ENCODE data around the gene TRIM33. TPM values are rescaled to one million over a fixed set of nuclear protein-coding genes. Genes with fewer than 3 reads are reported as not detected.
"Not testable (repeated sequence)": the region's sequence is repeated elsewhere in the genome, so short reads cannot be mapped to it uniquely, and the experiment has no call there.

Gene TRIM33
- total RNA-seq, 4 donors from 2014 or later: 37.5 to 48.6 (median 41.1) TPM

DNA sequence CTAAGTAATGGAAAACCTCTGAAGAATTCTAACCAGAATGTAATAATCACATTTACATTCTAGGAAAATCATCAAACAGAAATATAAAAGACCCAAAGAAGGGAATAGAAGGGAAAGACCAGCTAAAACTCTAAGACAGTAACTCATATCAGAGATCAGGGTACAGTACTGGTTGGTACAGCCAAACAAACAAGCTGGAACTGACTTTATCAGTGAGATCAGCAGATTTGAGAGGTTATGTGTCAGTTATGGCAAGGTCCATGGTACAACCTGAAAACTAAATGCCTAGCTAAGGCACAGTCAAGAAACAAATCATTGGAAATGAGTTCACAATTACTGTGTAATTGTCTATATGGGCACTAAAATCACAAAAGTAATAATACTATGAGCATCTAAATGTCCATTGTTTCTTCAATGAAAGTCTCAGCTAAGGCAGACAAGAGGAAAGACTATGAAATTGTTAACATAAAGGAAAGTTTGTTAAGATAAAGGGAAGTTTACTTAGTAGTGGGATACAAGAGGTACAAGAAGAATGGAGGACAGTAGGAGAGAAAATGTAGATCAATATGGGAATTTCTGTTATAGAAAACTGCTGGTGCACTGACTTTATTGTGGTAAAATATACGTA lies 75.8 kb downstream of the TRIM33 start:
- intact Hi-C loops (cut with DNase I; ENCODE audit: low total_unique reads): no loop called here
- 90 to 98% methylated on average over 1 of the region's 1 CpG for WGBS, 2 donors
- DNase-seq (ENCODE audit: low spot score in 2 of 2): no peak
- no peak overlapping the region for H3K4me3 ChIP-seq (ENCODE audit: low read depth, poor library complexity, severe bottlenecking)
- TF ChIP-seq, protein P1, sequence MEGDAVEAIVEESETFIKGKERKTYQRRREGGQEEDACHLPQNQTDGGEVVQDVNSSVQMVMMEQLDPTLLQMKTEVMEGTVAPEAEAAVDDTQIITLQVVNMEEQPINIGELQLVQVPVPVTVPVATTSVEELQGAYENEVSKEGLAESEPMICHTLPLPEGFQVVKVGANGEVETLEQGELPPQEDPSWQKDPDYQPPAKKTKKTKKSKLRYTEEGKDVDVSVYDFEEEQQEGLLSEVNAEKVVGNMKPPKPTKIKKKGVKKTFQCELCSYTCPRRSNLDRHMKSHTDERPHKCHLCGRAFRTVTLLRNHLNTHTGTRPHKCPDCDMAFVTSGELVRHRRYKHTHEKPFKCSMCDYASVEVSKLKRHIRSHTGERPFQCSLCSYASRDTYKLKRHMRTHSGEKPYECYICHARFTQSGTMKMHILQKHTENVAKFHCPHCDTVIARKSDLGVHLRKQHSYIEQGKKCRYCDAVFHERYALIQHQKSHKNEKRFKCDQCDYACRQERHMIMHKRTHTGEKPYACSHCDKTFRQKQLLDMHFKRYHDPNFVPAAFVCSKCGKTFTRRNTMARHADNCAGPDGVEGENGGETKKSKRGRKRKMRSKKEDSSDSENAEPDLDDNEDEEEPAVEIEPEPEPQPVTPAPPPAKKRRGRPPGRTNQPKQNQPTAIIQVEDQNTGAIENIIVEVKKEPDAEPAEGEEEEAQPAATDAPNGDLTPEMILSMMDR (IDR thresholded peaks at IDR 0.05): no peak
- TF ChIP-seq POLR2A (IDR thresholded peaks at IDR 0.05): no peak

DNA sequence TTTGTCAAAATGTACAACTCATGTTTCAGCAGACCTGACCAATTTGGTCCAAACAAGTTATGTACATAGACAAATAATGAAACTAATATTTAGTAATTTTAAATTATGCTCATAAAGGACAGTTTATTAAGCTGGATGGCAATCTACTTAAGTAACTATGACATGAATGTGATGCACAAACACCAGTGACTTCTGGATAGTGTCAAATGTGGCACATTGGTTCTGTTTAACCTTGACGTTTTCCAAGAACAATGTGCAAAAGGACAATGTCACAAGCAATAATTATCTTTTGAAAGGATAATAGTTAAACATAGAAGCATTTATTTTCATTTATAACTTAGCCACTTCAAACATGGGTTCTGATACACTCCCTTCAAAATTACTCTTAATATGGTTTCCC lies 80.0 kb downstream of the TRIM33 start:
- TF ChIP-seq, protein P1 (IDR thresholded peaks at IDR 0.05): no peak
- no peak for TF ChIP-seq POLR2A (IDR thresholded peaks at IDR 0.05)
- whole genome bisulfite sequencing, 2 donors: 74 to 80% methylated on average over 1 of the region's 1 CpG
- DNase-seq (ENCODE audit: low spot score in 2 of 2): no peak
- intact Hi-C loops (cut with DNase I; ENCODE audit: low total_unique reads): no loop called here
- no peak overlapping the region for H3K4me3 ChIP-seq (ENCODE audit: low read depth, poor library complexity, severe bottlenecking)

DNA sequence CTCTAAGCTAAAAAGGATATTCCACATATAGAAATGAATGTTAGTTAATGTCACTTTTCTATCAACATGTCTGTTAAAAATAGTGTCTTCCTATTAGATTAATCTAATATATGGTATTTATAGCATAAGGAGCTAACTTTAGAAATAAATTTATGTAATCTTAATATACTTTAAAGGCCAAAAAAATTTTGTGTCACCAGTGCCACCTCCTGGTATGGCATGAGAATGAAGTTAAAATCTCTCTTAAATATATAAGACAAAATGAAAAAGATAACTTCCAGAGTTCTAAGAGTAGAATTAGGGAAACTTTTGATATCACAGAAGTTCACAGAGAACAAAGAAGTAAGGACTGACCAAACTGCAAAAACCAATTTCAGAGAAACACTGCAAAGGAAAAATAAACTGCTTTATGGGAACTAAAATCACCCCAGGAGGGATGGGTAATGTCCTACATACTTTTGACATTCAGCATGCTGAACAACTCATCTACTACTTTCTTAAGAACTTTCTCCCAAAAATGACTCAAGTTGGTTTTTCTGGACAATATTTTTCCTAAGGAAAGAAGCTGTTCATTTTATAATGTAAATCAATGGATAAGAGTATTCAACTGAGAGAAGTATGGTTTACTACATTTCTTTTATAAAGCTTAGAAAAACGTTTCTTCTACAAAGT lies 82.8 kb downstream of the TRIM33 start:
- intact Hi-C loops (cut with DNase I; ENCODE audit: low total_unique reads): no loop called here
- no peak for DNase-seq (ENCODE audit: low spot score in 2 of 2)
- no peak overlapping the region for H3K4me3 ChIP-seq (ENCODE audit: low read depth, poor library complexity, severe bottlenecking)
- 60 to 71% methylated on average over 1 of the region's 1 CpG for WGBS, 2 donors
- TF ChIP-seq, protein P1 (IDR thresholded peaks at IDR 0.05): no peak
- TF ChIP-seq POLR2A (IDR thresholded peaks at IDR 0.05): no peak

DNA sequence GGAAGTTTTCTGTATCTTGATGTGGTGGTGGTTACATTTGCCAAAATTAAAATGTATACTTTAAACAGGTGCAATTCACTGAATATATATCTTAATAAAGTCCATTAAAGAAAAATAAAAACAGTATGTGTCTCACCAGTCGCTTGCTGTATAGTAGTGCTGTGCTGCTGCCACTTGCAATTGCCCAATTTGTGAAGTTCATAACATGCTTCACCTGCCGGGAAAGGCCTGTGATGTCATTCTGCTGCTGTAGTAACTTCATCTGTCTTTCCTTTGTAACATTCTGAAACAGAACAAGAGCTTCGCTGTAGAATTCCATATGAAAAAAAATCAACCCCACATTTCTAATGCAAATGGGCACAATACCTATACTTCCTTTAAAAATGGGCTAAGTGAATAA lies 83.4 kb downstream of the TRIM33 start:
- 89 to 93% methylated on average over 3 of the region's 3 CpGs for WGBS, 2 donors
- no peak for DNase-seq (ENCODE audit: low spot score in 2 of 2)

DNA sequence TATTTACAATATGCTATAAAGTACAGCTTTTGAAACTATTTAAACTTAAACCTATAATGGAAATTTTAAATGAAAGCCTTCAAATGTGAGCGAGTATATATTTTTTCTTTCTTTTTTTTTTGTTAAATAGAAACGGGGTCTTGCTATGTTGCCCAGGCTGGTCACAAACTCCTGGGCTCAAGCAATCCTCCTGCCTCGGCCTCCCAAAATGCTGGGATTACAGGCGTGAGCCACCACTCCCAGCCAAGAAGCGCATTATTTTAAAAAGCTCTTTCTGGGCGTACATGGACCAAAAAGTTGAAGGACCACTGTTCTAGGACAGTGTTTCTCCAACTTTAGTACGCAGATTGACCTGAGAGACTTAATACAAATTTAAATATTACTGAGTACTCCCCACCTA lies 87.5 kb downstream of the TRIM33 start:
- no peak for DNase-seq (ENCODE audit: low spot score in 2 of 2)
- intact Hi-C loops (cut with DNase I; ENCODE audit: low total_unique reads): loop anchor here (5.0 kb wide), 1 partner anchor 611 kb away; the partner anchor contains the start of gene RSBN1
- WGBS, 2 donors: 95 to 97% methylated on average over 7 of the region's 7 CpGs
- TF ChIP-seq, protein P1 (IDR thresholded peaks at IDR 0.05): no peak
- no peak for TF ChIP-seq POLR2A (IDR thresholded peaks at IDR 0.05)
- no peak overlapping the region for H3K4me3 ChIP-seq (ENCODE audit: low read depth, poor library complexity, severe bottlenecking)

More for the DNA sequence above, 83.4 kb downstream of the TRIM33 start:
- intact Hi-C loops (cut with DNase I; ENCODE audit: low total_unique reads): no loop called here
- no peak overlapping the region for H3K4me3 ChIP-seq (ENCODE audit: low read depth, poor library complexity, severe bottlenecking)
- TF ChIP-seq, protein P1 (IDR thresholded peaks at IDR 0.05): no peak
- TF ChIP-seq POLR2A (IDR thresholded peaks at IDR 0.05): no peak

DNA sequence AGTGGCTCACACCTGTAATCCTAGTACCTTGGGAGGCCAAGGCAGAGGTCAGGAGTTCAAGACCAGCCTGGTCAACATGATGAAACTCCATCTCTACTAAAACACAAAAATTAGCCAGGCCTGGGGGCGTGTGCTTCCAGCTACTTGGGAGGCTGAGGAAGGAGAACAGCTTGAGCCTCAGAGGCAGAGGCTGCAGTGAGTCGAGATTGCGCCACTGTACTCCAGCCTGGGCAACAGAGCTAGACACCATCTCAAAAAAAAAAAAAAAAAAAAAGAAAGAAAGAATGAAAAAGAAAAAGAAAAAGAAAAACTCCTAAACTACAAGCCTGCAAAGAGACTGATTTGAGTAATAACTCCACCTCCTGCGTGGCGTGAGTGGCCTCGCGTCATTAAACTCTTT lies 92.1 kb downstream of the TRIM33 start:
- WGBS, 2 donors: 98% methylated on average over 7 of the region's 7 CpGs
- DNase-seq (ENCODE audit: low spot score in 2 of 2); H3K4me3 ChIP-seq (ENCODE audit: low read depth, poor library complexity, severe bottlenecking); intact Hi-C loops (cut with DNase I; ENCODE audit: low total_unique reads): not testable (repeated sequence)

Measured in lower leg skin (tissue), 4 donors.